PFSK-1 (cell line): ENCODE results near the gene FIBCD1.

Source experiments
- FOXP2 ChIP-seq: optimal IDR thresholded peaks from 2 replicates; pipeline ENCODE3; 2011; ENCODE audit warnings: borderline replicate concordance, control low read depth, inconsistent platforms; ENCODE audit not compliant: insufficient read depth; ENCODE audit errors: extremely low read length, extremely low read depth
- POLR2AphosphoS5 ChIP-seq: IDR thresholded peaks from 2 replicates; pipeline ENCODE4 v1.6.1; 2012; ENCODE audit warnings: low read depth, mild to moderate bottlenecking, control low read depth, low read length, moderate library complexity
- REST ChIP-seq, 2 experiments: IDR thresholded peaks; 2 replicates each; pipeline versions ENCODE4 v1.6.1 to v1.8.0; 2011 to 2012; ENCODE audit warnings: low read depth in 2 of 2, low read length in 2 of 2, control low read depth in 1 of 2, inconsistent platforms in 1 of 2, mild to moderate bottlenecking in 1 of 2, moderate library complexity in 1 of 2; ENCODE audit not compliant: insufficient read depth in 1 of 2
- SIN3A ChIP-seq: IDR thresholded peaks from 2 replicates; pipeline ENCODE4 v1.6.1; 2012; ENCODE audit warnings: mild to moderate bottlenecking, low read length, moderate library complexity, borderline replicate concordance; ENCODE audit not compliant: insufficient read depth
- TAF1 ChIP-seq: IDR thresholded peaks from 2 replicates; pipeline ENCODE4 v1.6.1; 2012; ENCODE audit warnings: low read length, control low read depth, borderline replicate concordance; ENCODE audit not compliant: insufficient read depth

The FIBCD1 gene

GRCh38 chr9:130858739-130859705 lies 80.0 kb downstream of the FIBCD1 start:
- no peak for TF ChIP-seq POLR2AphosphoS5
- TF ChIP-seq FOXP2: peak; percentile 13

- no peak for TF ChIP-seq FOXP2
- TF ChIP-seq SIN3A: no peak
- TF ChIP-seq TAF1: no peak
- no peak for TF ChIP-seq REST (IDR thresholded peaks at IDR 0.05; ENCODE audit: insufficient read depth in 1 of 2, low read depth in 2 of 2, low read length in 2 of 2)
- TF ChIP-seq POLR2AphosphoS5: no peak
These were observed 80.9 kb downstream of the FIBCD1 start for GRCh38 chr9:130857864-130858738.

- TF ChIP-seq FOXP2: no peak
- TF ChIP-seq TAF1: no peak
- no peak for TF ChIP-seq POLR2AphosphoS5
- no peak for TF ChIP-seq SIN3A
- TF ChIP-seq REST (IDR thresholded peaks at IDR 0.05; ENCODE audit: insufficient read depth in 1 of 2, low read depth in 2 of 2, low read length in 2 of 2): no peak
These were observed 82.6 kb downstream of the FIBCD1 start for GRCh38 chr9:130856474-130856873.

- TF ChIP-seq SIN3A (no peak), TAF1 (no peak), FOXP2 (no peak), POLR2AphosphoS5 (no peak), REST (IDR thresholded peaks at IDR 0.05; ENCODE audit: insufficient read depth in 1 of 2, low read depth in 2 of 2, low read length in 2 of 2) (no peak)
These were observed 84.2 kb downstream of the FIBCD1 start for GRCh38 chr9:130854835-130855234.

- TF ChIP-seq FOXP2: no peak
- TF ChIP-seq REST (IDR thresholded peaks at IDR 0.05; ENCODE audit: insufficient read depth in 1 of 2, low read depth in 2 of 2, low read length in 2 of 2): no peak
- no peak for TF ChIP-seq POLR2AphosphoS5
- no peak for TF ChIP-seq SIN3A
- TF ChIP-seq TAF1: no peak
These were observed 85.0 kb downstream of the FIBCD1 start for GRCh38 chr9:130854092-130854491.
